ENCODE measurements around the gene POLR2E.

The POLR2E gene

GRCh38 chr19:1063030-1063908 lies 31.9 kb downstream of the POLR2E start:
- peak; percentile 87 to 88 for DNase-seq

- DNase-seq: no peak
Observed at GRCh38 chr19:1062387-1063029, 32.7 kb downstream of the POLR2E start.

GRCh38 chr19:1061987-1062386 lies 33.2 kb downstream of the POLR2E start:
- DNase-seq: no peak

GRCh38 chr19:1060689-1061088 lies 34.5 kb downstream of the POLR2E start:
- DNase-seq: no peak

- no peak for DNase-seq
Observed at GRCh38 chr19:1058112-1058511, 37.1 kb downstream of the POLR2E start.

- peak; percentile 49 to 56 for DNase-seq
Observed at GRCh38 chr19:1057176-1057855, 37.9 kb downstream of the POLR2E start.

- no peak for DNase-seq
Observed at GRCh38 chr19:1055886-1056620, 39.1 kb downstream of the POLR2E start.

GRCh38 chr19:1055028-1055425 lies 40.1 kb downstream of the POLR2E start:
- DNase-seq: no peak

GRCh38 chr19:1054102-1055027 lies 40.8 kb downstream of the POLR2E start:
- DNase-seq: no peak

GRCh38 chr19:1053176-1054101 lies 41.7 kb downstream of the POLR2E start:
- peak in 1 of 2 experiments; percentile 20 for DNase-seq

- DNase-seq: no peak
Observed at GRCh38 chr19:1052349-1052975, 42.7 kb downstream of the POLR2E start.

GRCh38 chr19:1051791-1052190 lies 43.4 kb downstream of the POLR2E start:
- no peak for DNase-seq

GRCh38 chr19:1050989-1051788 lies 44.0 kb downstream of the POLR2E start:
- no peak for DNase-seq

GRCh38 chr19:1049800-1050199 lies 45.4 kb downstream of the POLR2E start:
- DNase-seq: no peak

GRCh38 chr19:1049106-1049505 lies 46.1 kb downstream of the POLR2E start:
- peak in 1 of 2 experiments; percentile 20 for DNase-seq

GRCh38 chr19:1047696-1048147 lies 47.5 kb downstream of the POLR2E start:
- DNase-seq: no peak

GRCh38 chr19:1046836-1047695 lies 48.1 kb downstream of the POLR2E start:
- no peak for DNase-seq

GRCh38 chr19:1046117-1046626 lies 49.0 kb downstream of the POLR2E start:
- DNase-seq: no peak
